Measurements from ENCODE around the gene GOLPH3L.
A peak's percentile ranks its signal among the peaks of the same experiment; 100 is the strongest.
"Not testable (repeated sequence)": the region's sequence is repeated elsewhere in the genome, so short reads cannot be mapped to it uniquely, and the experiment has no call there.

The GOLPH3L gene

DNA sequence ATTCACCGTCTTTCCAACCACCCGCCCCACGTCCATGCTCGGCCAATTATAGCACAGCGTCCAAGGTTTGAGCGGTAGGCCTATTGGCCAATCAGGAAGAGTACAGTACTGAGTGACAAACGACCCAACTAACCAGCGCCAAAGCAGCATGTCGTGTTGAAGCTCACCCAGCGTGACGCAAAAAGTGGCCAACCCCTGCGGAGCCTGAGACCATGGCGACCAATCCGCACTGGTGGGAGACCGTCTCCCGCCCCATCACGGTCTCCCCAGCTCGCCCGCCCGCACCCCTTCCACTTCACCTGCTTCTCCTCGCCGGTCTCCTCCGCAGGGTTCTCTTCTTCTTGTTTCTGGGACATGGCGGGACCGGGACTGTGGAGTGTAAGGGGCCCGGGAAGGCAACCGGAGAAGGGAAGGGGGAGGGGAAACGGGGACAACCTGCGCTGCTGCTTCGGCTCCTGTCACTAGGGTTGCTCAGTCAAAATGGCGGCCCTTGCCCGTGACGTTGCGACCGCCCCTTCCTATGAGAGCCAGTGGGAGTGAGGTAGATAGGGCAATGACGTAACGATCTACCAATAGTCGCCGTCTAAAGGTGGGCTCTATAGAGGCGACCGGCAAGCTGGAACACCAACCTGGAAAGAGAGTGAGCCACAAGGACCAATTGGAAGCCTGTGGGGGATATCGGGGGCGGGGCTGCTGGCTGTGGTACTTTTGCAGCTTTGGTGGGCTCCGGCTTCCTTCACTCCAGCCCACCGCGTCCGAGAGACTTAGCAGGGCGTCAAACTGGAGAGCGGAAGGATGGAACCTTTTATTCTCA, 67.6 kb downstream of the GOLPH3L start, which contains the start of gene ENSA:
ENSA (minus strand) TSS at position 498 of the 814 bp plus-strand sequence; CDS start at position 356, 142 bp downstream.
- TF ChIP-seq, protein P1, sequence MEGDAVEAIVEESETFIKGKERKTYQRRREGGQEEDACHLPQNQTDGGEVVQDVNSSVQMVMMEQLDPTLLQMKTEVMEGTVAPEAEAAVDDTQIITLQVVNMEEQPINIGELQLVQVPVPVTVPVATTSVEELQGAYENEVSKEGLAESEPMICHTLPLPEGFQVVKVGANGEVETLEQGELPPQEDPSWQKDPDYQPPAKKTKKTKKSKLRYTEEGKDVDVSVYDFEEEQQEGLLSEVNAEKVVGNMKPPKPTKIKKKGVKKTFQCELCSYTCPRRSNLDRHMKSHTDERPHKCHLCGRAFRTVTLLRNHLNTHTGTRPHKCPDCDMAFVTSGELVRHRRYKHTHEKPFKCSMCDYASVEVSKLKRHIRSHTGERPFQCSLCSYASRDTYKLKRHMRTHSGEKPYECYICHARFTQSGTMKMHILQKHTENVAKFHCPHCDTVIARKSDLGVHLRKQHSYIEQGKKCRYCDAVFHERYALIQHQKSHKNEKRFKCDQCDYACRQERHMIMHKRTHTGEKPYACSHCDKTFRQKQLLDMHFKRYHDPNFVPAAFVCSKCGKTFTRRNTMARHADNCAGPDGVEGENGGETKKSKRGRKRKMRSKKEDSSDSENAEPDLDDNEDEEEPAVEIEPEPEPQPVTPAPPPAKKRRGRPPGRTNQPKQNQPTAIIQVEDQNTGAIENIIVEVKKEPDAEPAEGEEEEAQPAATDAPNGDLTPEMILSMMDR (IDR thresholded peaks at IDR 0.05; ENCODE audit: insufficient read depth, missing control alignments), result no peak
- peak; percentile 93 for DNase-seq (ENCODE audit: insufficient read length, low spot score)
- peak; percentile 93 for FAIRE-seq

DNA sequence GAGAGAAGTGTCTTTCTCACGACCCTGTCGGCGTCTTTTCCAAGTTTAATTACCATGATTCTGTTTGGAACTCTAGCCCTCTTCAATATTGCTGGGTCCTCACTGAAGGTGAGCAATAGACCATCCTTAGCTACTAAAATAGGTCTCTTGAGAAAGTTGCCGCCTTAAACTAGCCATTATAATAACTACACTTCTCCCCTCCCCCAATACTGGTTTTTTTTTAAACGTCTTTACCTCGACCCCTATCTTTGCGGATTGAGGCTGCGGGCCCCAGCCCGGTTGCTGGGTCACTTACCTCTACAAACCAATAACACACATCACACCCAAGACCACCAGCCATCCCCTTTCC, 68.2 kb downstream of the GOLPH3L start:
- TF ChIP-seq, protein P1 (IDR thresholded peaks at IDR 0.05; ENCODE audit: insufficient read depth, missing control alignments), result no peak
- no peak for FAIRE-seq
- DNase-seq (ENCODE audit: insufficient read length, low spot score), result no peak

DNA sequence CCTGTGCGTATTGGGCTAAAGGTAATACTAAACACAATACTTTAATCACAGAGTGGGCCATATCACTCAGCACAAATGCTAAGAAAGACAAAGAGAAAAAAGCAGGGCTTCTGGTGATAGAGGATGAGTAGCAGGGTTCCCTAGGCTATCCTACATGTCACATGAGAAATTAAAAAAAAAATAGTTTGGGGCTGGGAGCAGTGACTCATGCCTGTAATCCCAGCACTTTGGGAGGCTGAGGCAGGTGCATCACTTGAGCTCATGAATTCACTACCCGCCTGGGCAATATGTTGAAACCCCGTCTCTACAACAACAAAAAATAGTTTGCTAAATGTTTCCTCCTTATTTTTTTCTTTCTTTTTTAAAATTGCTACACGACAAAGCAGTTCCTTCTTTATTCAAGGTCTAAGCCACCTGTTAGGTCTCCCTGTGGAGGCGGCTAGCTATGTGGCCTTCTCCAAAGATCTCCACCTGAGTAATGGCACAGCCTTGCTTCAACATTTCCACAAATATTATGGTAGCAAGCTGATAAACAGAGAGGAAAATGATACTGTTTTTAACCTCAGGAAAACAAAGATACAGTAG, 69.0 kb downstream of the GOLPH3L start:
- DNase-seq (ENCODE audit: insufficient read length, low spot score) (no peak), FAIRE-seq (no peak)
- TF ChIP-seq, protein P1 (IDR thresholded peaks at IDR 0.05; ENCODE audit: insufficient read depth, missing control alignments), result no peak

GRCh38 chr1:150626150-150626549, 70.8 kb downstream of the GOLPH3L start:
- DNase-seq (ENCODE audit: insufficient read length, low spot score) (no peak), FAIRE-seq (no peak)
- TF ChIP-seq, protein P1 (IDR thresholded peaks at IDR 0.05; ENCODE audit: insufficient read depth, missing control alignments), result no peak

DNA sequence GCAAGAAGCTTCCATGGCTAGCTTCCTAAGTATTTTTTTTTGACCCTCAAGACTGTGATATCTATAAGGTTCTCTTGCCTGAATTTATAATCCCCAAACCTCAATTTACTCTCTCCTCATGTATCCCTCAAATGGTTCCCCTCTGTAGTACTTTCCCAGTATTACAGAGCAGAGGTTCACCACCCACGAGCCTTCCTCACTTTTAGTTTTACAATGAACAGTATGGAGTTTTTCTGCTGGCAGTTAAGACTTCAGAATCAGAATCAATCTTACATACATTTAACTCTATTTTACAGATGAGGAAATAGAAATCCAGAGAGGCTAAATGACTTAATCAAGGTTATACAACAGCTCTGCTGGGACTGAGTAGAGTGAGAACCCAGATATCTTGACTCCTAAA, 72.4 kb downstream of the GOLPH3L start:
- DNase-seq (ENCODE audit: insufficient read length, low spot score); FAIRE-seq: not testable (repeated sequence)

DNA sequence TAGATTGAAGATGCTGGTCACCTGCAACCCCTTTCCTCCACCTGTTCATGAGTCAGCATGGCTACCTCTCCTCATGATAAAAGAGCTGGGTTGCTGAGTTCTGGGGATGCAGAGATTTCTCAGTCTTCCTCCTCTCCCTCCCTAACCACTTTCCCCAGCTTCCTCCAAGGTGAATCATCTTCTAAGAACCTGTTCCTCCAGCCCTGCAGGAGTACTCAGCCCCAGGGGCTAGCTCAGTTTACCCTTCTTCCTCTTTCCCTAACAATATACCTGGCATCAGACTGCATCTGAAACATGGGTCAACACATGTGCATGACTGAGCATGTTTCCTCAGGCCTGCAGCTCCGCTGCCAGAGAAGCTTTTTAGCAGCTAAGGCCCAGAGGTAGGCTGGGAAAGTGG, 72.8 kb downstream of the GOLPH3L start:
- DNase-seq (ENCODE audit: insufficient read length, low spot score); FAIRE-seq: not testable (repeated sequence)

GRCh38 chr1:150622303-150622975, 74.5 kb downstream of the GOLPH3L start:
- FAIRE-seq (no peak), DNase-seq (ENCODE audit: insufficient read length, low spot score) (no peak)
- TF ChIP-seq, protein P1 (IDR thresholded peaks at IDR 0.05; ENCODE audit: insufficient read depth, missing control alignments), result no peak
